Measurements from ENCODE around the gene EOLA2. TPM values are rescaled to one million over a fixed set of nuclear protein-coding genes. Genes with fewer than 3 reads are reported as not detected.

The EOLA2 gene
- total and polyA plus RNA-seq, 2 of the 8 experiments (the other 6 are each of a cell fraction or from before 2014, with no cell fraction given): 19.0 to 22.5 TPM

- no peak for TF ChIP-seq KDM1A (IDR thresholded peaks at IDR 0.05; ENCODE audit: borderline replicate concordance, low read length)
- TF ChIP-seq SAP30 (IDR thresholded peaks at IDR 0.05; ENCODE audit: insufficient read depth, insufficient replicate concordance, low read length): no peak
- no peak for TF ChIP-seq NANOG (IDR thresholded peaks at IDR 0.05; ENCODE audit: insufficient read depth, low read depth, low read length, poor library complexity, severe bottlenecking)
- no peak for TF ChIP-seq CREB1 (IDR thresholded peaks at IDR 0.05)
- no peak for TF ChIP-seq KDM5A (IDR thresholded peaks at IDR 0.05; ENCODE audit: low read length)
- no peak for TF ChIP-seq RBBP5 (IDR thresholded peaks at IDR 0.05; ENCODE audit: borderline replicate concordance, low read depth, low read length)
- no peak for TF ChIP-seq USF2 (IDR thresholded peaks at IDR 0.05; ENCODE audit: low read length)
- no peak for TF ChIP-seq POLR2A (IDR thresholded peaks at IDR 0.05; ENCODE audit: control extremely low read depth in 1 of 2, low read depth in 2 of 2, low read length in 2 of 2)
These were observed 46.1 kb upstream of the EOLA2 start (continued) for GRCh38 chrX:149984411-149984810.
